ENCODE measurements around the gene CIROP.

The CIROP gene

DNA sequence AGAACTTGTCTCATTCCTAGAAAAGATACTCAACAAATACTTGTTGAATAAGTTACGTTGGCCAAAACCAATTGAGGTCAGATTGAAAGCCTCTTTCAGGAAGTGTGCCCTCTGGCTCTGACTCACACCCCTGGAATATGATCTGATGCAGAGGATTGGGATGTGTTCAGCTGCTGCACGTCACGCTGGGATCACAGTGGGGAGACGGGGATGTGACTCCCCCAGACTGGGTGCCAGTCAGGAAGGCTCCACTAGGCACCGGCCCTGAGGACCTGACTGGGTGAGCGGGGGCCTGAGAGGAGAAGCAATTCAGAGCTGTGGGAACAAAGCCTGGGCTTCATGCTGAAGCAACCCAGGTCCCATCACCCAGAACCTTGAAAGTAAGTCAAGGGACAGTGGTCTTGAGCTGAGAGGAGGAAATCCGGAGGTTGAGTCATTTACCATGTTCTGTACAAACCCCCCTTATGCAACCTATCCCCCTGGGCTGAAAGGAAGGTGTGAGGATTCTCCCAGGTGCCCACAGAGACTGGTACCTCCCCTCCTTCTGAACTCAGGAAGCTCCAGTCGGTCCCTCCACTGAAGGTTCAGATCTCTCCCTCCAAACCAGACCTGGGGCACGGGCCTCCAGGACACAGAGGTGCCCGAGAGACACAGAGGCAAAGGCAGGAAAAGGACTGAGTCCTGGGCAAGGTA lies 10.4 kb upstream of the CIROP start:
- H3K4me3 ChIP-seq (ENCODE audit: low read depth, low read length), result no peak overlapping the region
- TF ChIP-seq, protein P1, sequence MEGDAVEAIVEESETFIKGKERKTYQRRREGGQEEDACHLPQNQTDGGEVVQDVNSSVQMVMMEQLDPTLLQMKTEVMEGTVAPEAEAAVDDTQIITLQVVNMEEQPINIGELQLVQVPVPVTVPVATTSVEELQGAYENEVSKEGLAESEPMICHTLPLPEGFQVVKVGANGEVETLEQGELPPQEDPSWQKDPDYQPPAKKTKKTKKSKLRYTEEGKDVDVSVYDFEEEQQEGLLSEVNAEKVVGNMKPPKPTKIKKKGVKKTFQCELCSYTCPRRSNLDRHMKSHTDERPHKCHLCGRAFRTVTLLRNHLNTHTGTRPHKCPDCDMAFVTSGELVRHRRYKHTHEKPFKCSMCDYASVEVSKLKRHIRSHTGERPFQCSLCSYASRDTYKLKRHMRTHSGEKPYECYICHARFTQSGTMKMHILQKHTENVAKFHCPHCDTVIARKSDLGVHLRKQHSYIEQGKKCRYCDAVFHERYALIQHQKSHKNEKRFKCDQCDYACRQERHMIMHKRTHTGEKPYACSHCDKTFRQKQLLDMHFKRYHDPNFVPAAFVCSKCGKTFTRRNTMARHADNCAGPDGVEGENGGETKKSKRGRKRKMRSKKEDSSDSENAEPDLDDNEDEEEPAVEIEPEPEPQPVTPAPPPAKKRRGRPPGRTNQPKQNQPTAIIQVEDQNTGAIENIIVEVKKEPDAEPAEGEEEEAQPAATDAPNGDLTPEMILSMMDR (IDR thresholded peaks at IDR 0.05; ENCODE audit: control insufficient read depth, extremely low read depth, insufficient read depth), result no peak
- no peak for DNase-seq (ENCODE audit: low read depth)

DNA sequence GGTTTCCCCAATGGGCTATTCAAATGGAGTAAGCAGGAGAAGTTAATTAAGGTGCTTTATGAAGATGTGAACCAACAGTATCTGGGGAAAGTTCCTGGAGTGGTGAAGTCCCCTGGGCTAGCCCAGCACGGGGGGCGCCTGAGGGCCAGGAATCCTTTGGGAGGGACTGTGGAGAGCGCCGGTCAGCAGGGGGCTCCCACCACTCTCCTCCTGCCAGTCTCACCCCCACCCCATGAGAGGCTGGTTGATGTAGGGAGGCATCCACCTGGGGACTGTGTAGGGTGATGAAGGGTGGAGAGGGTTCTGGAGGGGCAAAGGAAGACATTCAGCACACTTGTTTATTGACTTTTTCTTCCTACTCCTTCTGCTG lies 9.9 kb upstream of the CIROP start:
- DNase-seq (ENCODE audit: low read depth), result no peak
- TF ChIP-seq, protein P1 (IDR thresholded peaks at IDR 0.05; ENCODE audit: control insufficient read depth, extremely low read depth, insufficient read depth), result no peak
- H3K4me3 ChIP-seq (ENCODE audit: low read depth, low read length), result no peak overlapping the region

DNA sequence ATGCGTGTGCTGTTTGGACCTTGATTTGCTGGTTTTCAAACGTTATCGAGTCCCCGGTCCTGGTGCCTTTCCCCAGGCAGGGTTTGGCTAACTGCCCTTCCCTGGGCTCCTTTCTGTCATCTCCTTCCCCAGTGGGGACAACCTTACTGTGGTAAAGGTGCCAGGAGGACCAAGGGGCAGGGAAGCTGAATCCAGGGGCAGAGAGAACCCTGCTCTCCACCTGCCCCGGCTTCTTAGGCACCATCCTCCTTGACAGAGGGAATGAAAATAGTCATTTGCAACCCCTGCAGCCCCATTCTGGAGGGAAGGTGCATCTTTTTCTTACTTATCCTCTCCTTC lies 9.3 kb upstream of the CIROP start:
- no peak for DNase-seq (ENCODE audit: low read depth)
- H3K4me3 ChIP-seq (ENCODE audit: low read depth, low read length), result no peak overlapping the region
- TF ChIP-seq, protein P1 (IDR thresholded peaks at IDR 0.05; ENCODE audit: control insufficient read depth, extremely low read depth, insufficient read depth), result no peak

DNA sequence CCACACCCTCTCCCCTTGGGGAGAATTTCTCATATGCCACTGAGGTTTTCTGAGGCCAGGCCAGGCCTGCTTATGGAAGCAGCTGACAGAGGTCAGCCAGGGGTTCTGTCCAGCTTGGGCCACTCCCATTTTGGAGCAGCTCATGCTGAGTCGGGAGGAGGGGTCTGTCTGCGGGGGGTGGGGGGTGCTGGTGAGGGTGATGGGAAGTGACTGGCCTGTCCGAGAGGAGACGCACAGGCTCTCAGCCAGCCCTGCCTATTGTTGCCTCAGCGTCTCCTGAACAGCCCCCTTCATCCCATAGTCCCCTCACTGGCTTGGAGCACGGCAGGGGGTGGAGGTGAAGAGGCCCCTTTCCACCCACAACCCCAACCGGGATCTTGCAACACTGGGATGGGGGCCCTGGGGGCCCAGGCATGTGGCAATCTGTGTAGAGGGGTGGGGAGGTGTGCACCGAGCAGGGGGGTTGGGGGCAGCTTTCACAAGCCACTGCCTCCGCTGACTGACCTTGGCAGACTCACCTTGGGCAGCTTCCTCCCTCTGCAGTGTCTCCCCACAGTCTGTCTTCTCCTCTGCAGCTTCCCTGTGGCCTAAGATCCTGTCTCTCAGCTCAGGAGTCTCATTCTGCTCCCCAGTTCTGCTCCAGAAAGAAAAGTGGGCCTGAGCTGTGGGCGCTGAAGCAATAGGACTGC lies 8.8 kb upstream of the CIROP start:
- no peak for DNase-seq (ENCODE audit: low read depth)
- TF ChIP-seq, protein P1 (IDR thresholded peaks at IDR 0.05; ENCODE audit: control insufficient read depth, extremely low read depth, insufficient read depth), result no peak
- no peak overlapping the region for H3K4me3 ChIP-seq (ENCODE audit: low read depth, low read length)

DNA sequence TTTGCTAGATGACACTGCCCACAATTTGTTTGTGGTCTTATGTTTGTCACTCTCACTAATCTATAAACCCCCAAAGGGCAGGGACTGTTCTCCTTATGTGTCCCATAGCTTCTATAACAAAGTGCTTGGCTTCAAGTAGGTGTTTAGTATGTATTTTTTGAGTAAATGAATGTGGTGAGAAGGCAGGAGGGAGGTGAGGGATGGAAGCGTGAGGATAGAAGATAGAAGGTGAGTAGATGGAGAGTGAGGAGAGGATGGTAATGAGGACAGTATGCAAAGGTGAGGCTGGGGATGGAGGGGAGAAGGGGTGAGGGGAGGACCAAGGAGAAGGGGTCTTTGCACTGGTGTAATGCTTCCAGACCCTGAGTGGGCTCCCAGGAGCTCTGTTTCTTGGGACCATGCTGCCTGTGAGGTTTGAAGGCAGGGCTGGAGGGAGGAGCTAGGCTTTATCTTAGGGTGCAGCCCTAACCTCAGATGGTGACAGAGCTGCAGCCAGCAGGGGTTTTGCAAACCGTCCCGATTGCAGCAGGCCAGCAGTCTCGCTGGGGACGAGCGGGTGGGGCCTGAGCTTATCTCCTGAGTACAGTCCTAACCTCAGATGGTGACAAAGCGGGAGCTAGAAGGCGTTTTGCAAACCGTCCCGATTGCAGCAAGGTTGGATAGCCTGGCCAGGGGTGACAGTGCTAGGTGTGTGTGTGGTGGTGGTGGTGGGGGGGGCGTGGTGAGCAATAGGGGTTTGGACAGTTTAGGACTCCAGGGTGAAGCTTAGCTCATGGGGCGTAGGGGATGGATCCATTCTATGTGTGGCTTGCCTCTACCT lies 7.8 kb upstream of the CIROP start:
- no peak overlapping the region for H3K4me3 ChIP-seq (ENCODE audit: low read depth, low read length)
- no peak for DNase-seq (ENCODE audit: low read depth)
- TF ChIP-seq, protein P1 (IDR thresholded peaks at IDR 0.05; ENCODE audit: control insufficient read depth, extremely low read depth, insufficient read depth), result no peak

DNA sequence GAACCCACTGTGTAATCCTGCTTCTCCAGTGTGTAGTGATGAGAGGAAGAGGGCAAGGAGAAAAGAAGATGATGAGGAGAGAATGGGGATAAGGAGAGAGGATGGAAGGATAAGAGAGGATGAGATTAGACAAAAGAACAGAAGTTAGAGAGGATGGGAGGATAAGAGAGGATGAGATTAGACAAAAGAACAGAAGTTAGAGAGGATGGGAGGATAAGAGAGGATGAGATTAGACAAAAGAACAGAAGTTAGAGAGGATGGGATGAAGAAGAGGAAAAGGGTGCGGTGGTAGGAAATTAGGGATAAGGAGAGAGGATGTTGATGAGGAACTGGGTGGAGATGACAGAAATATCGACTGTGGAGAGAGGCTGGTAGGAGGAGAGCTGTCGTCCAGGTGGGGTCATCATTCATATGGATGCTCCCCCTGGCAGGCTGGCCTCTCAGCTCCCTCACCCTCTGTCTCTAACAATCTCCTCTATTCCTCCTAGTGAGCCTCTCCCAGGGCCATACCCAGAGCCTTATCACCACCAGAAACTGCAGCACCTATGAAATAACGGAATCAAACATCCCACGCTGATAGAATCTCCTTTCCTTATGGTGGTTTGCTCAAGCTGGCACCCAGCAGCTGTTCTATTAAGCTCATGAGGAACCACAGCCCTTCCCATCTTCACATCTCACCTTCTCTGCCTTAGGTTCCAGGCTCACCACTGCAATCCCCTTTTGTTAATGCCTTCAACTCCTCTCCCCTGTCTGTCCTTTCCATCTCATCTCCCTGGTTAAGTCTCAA lies 6.0 kb upstream of the CIROP start:
- DNase-seq (ENCODE audit: low read depth), result no peak
- TF ChIP-seq, protein P1 (IDR thresholded peaks at IDR 0.05; ENCODE audit: control insufficient read depth, extremely low read depth, insufficient read depth), result no peak
- no peak overlapping the region for H3K4me3 ChIP-seq (ENCODE audit: low read depth, low read length)

Measured in LNCaP clone FGC (cell line).